DMS153 treated with DMSO at 0.1 percent for 48 hours (cell line): ENCODE results near the gene SPATA32.

Experiments used
- DNase-seq: peaks from one replicate; lab custom pipeline; 2025; ENCODE audit not compliant: unreplicated experiment; lab: John Stamatoyannopoulos, UW

SPATA32 gene

DNA sequence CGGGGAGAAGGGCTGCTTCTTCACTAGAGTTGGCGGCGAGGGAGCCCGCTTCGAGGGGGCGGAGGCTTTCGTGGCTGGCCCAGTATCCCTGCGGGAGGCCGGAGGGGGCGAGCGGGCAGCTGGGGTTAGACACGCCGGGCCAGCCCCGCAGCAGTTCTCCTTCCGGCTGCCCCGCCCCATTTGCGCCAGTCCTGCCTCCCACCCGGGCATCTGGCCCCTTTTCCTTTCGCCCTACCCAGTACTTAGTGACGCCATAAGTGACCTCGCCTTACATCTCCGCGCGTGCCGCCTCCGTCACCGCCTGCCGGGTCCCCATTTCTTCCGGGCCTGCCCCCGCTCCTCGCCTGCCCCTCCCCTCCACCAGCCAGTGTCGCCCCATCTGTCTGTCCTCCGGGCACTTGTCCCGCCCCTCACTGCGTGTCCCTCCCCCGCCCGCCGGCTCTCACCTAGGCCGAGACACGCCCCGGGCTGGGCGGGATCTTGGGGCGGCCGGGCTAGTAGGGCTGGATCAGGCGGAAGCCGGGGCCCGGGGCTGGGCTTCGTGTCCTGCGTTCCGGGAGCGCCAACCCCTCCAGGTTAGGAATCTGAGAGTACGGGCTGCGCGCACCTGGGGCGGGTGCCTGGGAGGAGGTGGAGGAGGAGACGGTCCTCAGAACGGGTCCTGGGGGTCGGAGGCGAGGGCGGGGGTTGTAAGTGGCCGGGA lies 14.3 kb downstream of the SPATA32 start:
- peak; percentile 98 for DNase-seq

DNA sequence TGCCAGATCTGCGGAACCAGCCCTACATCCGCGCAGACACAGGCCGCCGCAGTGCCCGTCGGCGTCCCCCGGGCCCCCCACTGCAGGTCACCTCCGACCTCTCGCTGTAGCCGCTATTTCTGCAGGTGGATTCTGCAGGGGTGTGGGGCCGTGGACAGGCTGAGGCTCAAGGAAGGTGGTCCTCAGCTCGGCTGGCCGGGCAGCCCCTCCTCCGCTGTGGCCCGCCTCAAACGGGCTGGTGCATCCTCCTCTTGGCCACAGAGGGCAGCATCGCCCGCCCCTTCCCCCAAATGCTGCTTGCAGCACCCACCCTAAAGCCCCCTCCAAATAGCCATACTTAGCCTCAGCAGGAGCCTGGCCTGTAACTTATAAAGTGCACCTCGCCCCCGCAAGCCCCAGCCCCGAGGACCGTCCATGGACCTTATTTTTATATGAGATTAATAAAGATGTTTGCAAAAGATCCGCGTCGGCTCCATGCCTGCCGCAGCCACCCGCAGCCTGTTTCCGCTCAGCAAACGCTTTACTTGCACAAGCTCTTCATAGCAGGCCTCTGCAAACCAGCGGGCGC lies 14.9 kb downstream of the SPATA32 start:
- DNase-seq, result no peak

DNA sequence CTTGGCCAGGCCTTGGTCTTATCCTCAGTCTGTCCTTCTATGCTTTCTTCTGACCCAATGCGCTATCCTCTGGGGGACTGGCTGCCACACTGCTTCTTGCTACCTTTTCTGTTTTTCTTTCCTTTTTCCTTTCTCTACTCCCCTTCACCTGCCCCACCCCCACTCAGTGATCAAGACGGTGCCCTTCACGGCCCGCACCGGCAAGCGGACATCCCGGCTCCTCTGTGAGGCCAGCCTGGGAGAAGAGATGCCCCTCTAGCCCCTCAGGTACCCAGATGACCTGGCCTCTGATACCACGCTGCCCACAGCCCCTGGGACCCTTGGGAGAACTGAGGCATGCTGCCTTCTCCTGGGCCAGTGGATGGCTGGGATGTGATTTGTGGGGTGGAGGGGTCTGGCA lies 15.6 kb downstream of the SPATA32 start:
- DNase-seq, result no peak

DNA sequence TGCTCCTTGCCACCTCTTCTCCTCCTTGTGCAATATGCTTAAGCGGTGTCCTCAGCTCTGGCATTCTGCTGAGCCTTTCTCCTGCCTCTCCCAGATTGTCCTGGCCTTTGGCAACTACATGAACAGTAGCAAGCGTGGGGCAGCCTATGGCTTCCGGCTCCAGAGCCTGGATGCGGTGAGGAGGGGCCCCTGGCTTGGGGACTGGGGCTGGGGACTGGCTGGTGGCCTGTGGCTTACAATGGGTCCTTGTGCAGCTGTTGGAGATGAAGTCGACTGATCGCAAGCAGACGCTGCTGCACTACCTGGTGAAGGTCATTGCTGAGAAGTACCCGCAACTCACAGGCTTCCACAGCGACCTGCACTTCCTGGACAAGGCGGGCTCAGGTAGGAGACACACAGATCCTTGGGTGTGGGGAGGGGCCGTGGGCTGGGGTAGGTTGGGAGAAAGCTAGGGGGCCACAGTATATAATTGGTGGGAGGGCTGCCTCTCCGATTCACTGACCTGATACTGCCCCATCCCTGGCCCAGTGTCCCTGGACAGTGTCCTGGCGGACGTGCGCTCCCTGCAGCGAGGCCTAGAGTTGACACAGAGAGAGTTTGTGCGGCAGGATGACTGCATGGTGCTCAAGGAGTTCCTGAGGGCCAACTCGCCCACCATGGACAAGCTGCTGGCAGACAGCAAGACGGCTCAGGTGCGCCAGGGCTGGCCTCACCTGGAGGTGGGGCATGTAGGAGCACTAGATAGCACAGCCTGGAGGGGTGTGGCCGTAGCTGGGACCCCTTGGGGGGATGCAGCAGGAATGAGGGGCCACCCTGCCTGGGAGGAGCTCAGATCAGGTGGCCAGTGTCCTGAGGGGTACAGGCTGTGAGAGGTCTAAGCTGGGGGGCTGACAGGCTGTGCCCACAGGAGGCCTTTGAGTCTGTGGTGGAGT lies 16.9 kb downstream of the SPATA32 start:
- DNase-seq, result no peak

DNA sequence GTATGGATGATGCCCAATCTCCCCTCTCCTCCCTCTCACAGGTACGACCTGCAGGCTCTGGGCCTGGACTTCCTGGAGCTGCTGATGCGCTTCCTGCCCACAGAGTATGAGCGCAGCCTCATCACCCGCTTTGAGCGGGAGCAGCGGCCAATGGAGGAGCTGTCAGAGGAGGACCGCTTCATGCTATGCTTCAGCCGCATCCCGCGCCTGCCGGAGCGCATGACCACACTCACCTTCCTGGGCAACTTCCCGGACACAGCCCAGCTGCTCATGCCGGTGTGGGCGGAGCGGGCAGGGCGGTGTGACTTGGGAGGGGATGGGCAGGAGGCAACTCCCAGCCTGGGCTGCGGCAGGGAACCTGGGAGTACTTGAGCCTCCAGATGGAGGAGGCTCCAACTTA lies 18.1 kb downstream of the SPATA32 start:
- DNase-seq, result no peak

DNA sequence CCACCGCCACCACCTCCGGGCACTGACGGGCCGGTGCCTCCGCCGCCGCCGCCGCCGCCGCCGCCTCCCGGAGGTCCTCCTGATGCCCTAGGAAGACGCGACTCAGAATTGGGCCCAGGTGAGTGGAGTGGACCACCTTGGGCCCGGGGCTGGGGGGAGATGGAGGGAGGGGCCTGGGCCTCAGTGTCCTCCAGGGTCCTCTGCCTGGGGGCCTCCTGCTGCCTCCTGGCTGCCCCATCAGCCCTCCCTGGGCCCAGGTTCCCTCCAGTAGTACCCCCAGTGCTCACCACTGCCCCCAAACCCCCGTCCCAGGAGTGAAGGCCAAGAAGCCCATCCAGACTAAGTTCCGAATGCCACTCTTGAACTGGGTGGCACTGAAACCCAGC lies 19.9 kb downstream of the SPATA32 start:
- DNase-seq, result no peak

DNA sequence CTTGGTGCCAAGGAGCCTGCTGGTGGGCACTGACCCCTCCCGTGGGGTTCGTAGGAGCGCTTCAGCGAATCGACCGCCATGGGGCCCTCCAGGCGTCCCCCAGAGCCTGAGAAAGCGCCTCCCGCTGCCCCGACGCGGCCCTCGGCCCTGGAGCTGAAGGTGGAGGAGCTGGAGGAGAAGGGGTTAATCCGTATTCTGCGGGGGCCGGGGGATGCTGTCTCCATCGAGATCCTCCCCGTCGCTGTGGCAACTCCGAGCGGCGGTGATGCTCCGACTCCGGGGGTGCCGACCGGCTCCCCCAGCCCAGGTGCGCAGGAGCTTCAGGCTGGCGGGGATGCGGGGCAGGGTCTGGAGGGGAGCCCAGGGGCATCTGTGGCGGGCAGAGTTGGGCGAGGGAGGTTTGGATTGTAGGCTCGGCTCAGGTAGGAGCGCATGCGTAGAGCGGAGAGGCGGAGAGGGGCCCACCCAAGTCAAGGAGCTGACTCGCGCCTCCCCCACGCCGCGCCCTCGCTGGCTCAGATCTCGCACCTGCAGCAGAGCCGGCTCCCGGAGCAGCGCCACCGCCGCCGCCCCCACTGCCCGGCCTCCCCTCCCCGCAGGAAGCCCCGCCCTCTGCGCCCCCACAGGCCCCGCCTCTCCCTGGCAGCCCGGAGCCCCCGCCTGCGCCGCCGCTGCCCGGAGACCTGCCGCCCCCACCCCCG lies 20.4 kb downstream of the SPATA32 start:
- DNase-seq, result peak; percentile 55

DNA sequence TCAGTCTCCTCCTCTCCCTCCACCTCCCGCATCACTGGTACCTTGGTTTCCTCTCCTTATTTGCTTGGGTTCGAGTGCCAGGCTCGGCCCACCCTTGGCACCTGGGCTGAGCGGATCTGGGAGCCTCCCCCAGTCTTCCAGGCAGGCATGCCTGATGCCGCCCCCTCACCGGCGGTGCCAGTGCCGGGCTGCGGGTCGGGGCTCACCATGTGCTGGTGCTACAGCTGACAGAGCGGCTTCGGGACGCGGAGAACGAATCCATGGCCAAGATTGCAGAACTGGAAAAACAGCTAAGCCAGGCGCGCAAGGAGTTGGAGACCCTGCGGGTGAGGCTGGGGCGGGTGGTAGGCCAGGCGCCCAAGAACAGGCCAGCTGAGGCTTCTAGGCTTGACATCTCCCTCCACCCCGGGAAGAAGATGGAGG lies 21.0 kb downstream of the SPATA32 start:
- no peak for DNase-seq

DNA sequence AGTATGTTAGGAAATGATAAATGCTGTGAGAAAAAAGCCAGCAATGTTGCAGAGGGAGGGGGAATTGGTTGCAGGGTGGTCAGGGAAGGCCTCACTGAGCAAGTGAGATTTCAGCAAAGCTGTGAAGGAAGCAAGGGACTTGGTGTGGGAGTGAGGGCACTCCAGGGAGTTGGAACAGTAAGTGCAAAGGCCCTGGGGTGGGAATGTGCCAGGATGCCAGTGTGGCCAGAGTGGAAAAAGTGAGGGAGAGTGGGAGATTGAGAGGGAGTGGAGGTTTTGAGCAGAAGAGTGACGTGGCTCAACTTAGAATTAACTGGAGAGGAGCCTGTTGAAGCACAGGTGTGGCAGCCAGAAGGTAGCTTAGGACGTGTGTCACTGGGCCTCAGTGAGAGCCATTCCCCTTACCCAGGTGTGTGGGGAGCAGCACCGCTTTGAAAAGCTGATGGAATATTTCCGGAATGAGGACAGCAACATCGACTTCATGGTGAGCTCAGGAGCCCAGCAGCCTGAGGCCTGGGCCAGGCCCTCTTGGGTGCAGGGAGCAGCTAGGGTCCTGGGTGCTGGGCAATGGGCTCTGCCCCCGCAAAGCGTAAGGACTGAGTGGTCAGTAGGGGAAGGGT lies 23.6 kb downstream of the SPATA32 start:
- DNase-seq, result no peak

DNA sequence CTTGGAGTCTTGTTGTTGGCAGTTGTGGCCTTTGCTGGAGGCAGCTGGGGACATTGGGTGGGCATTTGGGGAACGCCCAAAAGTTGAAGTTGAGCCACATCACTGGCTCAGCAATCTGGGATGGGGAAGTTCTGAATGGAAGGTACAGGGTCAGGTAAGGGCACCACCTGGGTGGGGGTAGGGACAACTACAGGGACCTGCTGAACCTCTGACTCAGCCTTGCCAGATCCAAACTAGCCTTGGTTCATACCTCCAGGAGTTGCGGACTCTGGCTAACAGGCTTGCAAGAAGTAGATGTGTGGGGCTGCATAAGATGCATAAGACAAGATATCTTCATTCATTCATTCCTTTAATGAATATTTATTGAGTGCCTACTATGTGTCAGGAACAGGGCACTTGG lies 24.2 kb downstream of the SPATA32 start:
- DNase-seq, result no peak

DNA sequence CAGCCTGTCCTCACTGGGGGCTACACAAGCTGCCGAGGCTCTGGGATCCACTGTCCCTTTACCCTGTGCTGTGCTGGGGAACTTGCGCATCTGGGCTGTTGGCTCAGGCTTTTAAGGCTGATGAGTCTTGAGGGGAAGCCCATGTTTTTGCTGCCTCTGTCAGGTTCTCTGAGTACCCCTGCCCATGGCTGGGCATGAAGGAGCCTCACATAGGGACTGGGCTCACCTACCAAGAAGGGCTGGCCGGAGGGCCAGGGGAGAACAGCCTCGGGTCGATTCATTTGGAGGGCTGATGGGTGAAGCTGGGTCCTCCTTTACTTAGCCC lies 25.6 kb downstream of the SPATA32 start:
- no peak for DNase-seq

DNA sequence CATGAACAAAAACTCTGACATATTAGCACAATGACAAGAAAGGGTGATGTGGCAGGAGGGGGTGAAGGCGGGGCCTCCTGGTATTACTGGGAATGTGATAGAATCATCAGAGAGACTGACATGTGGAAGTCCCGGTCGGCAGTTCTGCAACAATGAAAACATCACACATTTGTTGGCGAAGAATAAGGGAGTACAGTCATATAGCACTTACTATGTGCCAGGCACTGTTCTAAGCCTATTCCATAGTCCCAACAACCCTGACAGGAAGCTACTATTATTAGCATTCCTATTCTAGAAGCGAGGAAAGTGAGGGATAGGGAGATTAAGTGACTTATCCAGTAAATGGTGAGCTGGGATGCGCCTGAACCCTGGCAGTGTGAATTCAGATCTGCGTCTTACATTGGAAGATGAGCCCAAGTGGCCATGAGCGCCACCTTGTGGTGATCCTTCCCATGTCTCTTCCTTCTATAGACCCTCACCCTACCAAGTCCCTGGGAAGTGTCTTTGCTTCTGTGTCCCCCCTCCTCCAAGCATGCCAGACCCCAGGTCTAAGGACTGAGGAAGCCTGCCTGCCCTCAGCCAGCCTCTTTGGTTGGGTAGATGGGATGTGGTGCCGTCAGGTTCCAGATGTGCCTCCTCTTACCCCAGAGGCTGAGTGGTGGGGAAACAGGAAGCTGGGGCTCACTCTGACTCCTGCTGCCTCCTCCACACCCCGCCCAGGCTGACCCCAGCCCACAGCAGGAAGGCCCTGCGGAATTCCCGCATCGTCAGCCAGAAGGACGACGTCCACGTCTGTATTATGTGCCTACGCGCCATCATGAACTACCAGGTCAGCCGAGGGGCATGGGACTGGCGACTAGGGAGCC lies 26.2 kb downstream of the SPATA32 start:
- peak; percentile 23 for DNase-seq

DNA sequence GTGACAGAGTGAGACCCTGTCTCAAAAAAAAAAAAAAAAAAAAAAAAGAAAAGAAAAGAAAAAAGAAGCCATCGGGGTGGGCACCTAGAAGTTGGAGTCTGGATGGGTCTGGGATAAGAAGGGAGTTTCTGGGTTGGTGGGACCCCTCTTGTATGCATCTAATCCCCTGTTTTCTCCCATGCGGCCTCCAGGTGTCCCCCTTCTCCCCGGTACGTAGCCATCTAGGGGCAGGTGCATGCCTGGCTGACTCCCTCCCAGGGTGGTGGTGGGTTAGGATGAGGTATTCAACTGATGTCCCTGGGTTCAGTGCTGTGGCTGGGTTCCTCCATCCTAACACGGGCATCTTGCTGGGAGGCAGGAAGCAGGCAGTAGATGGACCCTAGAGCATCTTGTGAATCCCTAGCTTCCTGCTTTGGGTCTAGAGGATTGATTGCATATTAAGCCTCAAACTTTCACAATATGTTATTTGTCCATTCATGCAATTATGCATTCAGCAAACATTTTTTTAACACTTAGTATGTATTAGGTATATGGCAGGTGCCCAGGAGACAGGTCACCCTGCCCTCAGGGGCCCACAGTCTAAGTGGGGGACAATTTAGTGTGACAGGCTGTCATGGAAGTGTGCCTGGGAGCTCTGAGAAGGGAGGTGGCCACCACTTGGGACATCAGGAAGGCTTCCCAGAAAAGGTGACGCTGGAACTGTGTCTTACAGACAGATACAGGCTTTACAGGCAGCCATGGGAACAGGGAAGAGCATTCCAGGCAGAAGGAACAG lies 27.1 kb downstream of the SPATA32 start:
- DNase-seq, result no peak

DNA sequence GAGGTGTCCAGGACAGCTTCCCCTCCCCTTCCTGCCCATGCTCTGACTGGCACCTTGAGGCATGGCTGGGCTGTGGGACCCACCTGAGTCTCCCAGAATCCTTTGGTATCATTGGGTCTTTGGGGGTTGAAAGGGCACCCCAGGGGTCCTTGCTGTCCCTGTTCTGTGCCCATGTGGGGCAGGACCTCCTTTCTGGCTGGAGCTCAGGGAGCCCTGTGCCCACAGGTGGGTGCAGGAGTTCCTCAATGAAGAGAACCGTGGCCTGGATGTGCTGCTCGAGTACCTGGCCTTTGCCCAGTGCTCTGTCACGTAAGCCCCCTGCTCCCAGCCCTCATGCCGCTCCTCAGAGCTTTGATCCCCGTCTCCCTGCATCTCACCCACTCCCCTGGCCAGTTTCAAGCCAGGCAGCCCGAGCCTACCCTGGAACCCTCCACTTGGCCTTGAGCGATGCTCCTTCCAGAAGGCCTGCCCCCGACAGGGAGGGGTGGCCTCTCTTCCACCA lies 28.4 kb downstream of the SPATA32 start:
- no peak for DNase-seq

DNA sequence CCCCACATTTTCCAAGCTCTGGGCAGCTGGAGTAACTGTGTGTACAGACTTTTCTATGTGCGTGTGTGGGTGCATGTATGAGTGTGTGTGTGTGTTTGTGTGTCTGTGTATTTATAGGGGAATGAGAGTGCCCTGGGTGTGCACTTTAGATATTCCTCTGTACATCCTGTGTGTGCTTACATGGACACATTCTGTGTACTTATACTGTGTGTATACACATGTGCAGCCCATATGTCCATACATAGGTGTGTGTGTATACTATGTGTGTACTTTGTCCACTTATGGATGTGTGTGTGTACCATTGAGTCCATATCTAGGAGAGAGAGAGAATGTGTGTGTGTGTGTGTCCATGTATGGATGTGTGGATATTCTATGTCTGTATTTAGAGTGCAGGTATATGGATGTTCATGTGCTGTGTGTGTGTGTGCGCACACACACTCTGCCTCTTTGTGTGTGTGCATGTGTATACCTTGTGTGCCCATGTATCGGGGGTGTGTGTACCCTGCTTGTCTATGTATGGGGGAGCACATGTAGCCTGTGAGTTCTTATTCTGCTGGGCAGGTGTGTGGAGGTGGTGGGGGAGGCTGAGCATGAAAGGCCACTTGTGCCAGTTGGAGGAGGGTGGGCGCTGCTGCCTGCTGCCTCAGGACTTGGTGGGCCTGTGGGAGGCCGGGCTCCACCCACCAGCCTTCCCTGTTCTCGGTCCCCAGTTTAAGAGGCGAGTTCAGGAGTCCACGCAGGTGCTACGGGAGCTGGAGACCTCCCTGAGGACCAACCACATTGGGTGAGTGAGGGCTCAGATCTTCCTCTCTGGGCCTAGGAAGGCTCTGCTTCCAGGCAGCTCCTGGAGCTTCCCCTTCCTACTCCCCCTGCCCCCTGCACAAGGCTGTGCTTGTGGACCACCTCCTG lies 29.1 kb downstream of the SPATA32 start:
- DNase-seq, result no peak

DNA sequence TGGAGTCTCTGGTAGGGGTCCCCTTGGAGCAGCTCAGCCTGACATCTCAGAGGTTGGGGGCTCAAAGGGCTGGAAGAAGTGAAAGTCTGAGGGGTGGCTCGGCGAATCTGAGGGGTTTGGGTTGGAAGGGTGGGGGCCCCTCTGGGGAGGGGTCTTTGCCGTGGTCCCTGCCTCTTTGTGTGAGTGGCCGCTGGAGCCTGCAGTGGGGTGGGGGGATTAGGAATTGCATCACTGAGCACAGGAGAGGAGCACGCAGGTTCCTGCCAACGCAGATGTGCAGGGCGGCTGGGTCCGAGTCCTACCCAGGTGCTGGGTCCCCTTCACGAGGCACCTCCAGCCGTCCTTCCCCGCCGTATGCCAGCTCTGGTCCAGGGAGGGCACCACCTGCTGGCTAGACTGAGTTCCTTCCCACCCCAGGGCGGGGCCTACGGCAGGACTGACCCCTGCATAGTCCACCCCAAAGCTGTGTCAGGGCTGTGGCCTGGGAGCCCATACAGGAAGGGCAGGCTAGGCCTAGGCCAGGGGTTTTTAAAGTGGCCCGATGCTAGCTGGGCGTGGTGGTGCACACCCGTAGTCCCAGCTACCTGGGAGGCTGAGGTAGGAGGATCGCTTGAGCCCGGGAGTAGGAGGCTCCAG lies 30.3 kb downstream of the SPATA32 start:
- DNase-seq, result no peak

DNA sequence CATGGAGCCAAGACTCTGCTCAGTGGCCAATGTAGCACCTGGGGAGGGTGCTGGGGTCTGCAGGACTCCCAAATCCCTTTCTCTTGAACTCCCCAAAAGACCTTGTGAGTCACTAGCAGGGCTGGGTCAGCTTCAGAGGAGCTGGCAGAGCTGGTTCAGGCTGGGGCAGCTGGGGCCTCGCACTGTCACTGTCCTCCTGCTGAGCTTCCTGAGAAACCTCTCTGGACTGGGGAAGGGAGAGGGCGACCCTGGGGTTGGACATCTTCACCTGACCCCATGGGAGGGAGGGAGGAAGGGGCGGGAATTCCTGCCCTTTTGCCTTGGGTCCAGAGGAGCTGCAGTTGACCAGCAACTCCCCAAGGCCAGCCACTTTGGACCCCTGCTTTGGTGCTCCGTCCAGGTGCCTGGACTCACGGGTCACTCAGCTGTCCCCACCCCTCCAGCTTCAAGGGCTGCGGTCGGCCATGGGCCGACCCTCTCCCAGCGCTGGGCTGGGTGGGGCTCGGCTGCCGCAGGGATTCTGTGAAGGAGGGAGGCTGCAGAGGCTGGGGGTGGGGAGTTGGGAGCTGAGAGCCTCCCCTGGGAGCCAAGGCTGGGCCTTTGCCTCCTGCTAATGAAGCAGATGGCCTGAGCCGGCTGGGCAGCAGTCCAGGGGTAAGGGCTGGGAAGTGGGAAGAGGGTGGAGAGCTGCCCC lies 31.0 kb downstream of the SPATA32 start:
- no peak for DNase-seq
